HepG2 (cell line): ENCODE measurements around the gene RANGRF. TPM values are rescaled to one million over a fixed set of nuclear protein-coding genes. Genes with fewer than 3 reads are reported as not detected.

ENCODE experiments used
- BRCA1 ChIP-seq: sonication (generic); formaldehyde crosslinking; IDR thresholded peaks from 2 replicates; pipeline ENCODE4 v1.4.0; 2020; ENCODE audit warnings: missing genetic modification reagents
- DNMT1 ChIP-seq: sonication (generic); formaldehyde crosslinking; IDR thresholded peaks from 2 replicates; pipeline ENCODE4 v1.5.1; 2020; ENCODE audit warnings: mild to moderate bottlenecking, missing genetic modification reagents
- GATAD2A ChIP-seq: IDR thresholded peaks from 2 replicates; pipeline ENCODE4 v1.6.1; 2016
- IKZF1 ChIP-seq: fragments of 450-650 bp; IDR thresholded peaks from 2 replicates; pipeline ENCODE4 v1.7.1; 2016
- JUN ChIP-seq: sonication (generic); formaldehyde crosslinking; IDR thresholded peaks from 2 replicates; pipeline ENCODE4 v1.4.0; 2020; ENCODE audit warnings: mild to moderate bottlenecking, missing genetic modification reagents
- MBD4 ChIP-seq: IDR thresholded peaks from 2 replicates; pipeline ENCODE4 v1.6.1; 2012; ENCODE audit warnings: low read length, inconsistent platforms, borderline replicate concordance
- NR2F1 ChIP-seq, 2 experiments: fragments of 450-650 bp in 1 of 2; formaldehyde crosslinking in 1 of 2; IDR thresholded peaks; 2 replicates each; pipeline versions ENCODE4 v1.5.0 to v1.6.1; 2016 to 2020; ENCODE audit warnings: mild to moderate bottlenecking in 1 of 2, missing compliant biosample characterization in 1 of 2, missing genetic modification reagents in 1 of 2, moderate library complexity in 1 of 2
- TRIM24 ChIP-seq: sonication (generic); formaldehyde crosslinking; IDR thresholded peaks from 2 replicates; pipeline ENCODE4 v1.8.0; 2022; ENCODE audit warnings: mild to moderate bottlenecking, missing genetic modification reagents
- polyA plus RNA-seq, 8 experiments: library from polyadenylated mRNA; depleted of rRNA in 3 of 8; stranded (reverse) in 7 of 8; unstranded in 1 of 8; fragments of >200 nt; fragmentation: Illumina TruSeq in 4 of 8; extraction: Trizol in 4 of 8; gene quantifications; 2 replicates each; pipeline versions ENCODE4 v1.2.1 to v1.2.3, GENCODE V29; 2011 to 2016; ENCODE audit warnings: low read depth in 4 of 8, missing spikeins in 1 of 8, mixed read lengths in 1 of 8; ENCODE audit not compliant: insufficient read depth in 1 of 8
- total RNA-seq, 5 experiments: library from RNA; depleted of rRNA; stranded (reverse); fragments of >200 nt; fragmentation: Illumina TruSeq; extraction: Trizol; gene quantifications; 2 replicates each; pipeline ENCODE4 v1.2.3, GENCODE V29; 2016; ENCODE audit warnings: low read depth in 1 of 5
- TF ChIP-seq, protein P1 (sequence below): sonication (generic); formaldehyde crosslinking; IDR thresholded peaks from 2 replicates; pipeline ENCODE4 v1.9.0; 2021; ENCODE audit warnings: mild to moderate bottlenecking, missing genetic modification reagents
- TF ChIP-seq, protein P2 (sequence below): sonication (generic); formaldehyde crosslinking; IDR thresholded peaks from 2 replicates; pipeline ENCODE4 v1.5.0; 2020; ENCODE audit warnings: missing genetic modification reagents
- TF ChIP-seq, protein P3 (sequence below): sonication (generic); formaldehyde crosslinking; IDR thresholded peaks from 2 replicates; pipeline ENCODE4 v1.5.0; 2020; ENCODE audit warnings: mild to moderate bottlenecking, missing genetic modification reagents
- TF ChIP-seq, protein P4 (sequence below): sonication (generic); formaldehyde crosslinking; IDR thresholded peaks from 2 replicates; pipeline ENCODE4 v1.9.0; 2021; ENCODE audit warnings: missing genetic modification reagents, mild to moderate bottlenecking, borderline replicate concordance
- TF ChIP-seq, protein P5 (sequence below): sonication (generic); formaldehyde crosslinking; IDR thresholded peaks from 2 replicates; pipeline ENCODE4 v1.4.0; 2020; ENCODE audit warnings: missing genetic modification reagents
- TF ChIP-seq, protein P6 (sequence below): sonication (generic); formaldehyde crosslinking; IDR thresholded peaks from 2 replicates; pipeline ENCODE4 v1.5.0; 2020; ENCODE audit warnings: missing genetic modification reagents
- TF ChIP-seq, protein P7 (sequence below): sonication (generic); formaldehyde crosslinking; conservative IDR thresholded peaks from 2 replicates; pipeline ENCODE4 v1.8.0; 2022; ENCODE audit warnings: missing genetic modification reagents

Gene RANGRF
- total and polyA plus RNA-seq, 2 of the 13 experiments (the other 11 are each of a cell fraction or from before 2014, with no cell fraction given), result 18.6 to 40.7 TPM

DNA sequence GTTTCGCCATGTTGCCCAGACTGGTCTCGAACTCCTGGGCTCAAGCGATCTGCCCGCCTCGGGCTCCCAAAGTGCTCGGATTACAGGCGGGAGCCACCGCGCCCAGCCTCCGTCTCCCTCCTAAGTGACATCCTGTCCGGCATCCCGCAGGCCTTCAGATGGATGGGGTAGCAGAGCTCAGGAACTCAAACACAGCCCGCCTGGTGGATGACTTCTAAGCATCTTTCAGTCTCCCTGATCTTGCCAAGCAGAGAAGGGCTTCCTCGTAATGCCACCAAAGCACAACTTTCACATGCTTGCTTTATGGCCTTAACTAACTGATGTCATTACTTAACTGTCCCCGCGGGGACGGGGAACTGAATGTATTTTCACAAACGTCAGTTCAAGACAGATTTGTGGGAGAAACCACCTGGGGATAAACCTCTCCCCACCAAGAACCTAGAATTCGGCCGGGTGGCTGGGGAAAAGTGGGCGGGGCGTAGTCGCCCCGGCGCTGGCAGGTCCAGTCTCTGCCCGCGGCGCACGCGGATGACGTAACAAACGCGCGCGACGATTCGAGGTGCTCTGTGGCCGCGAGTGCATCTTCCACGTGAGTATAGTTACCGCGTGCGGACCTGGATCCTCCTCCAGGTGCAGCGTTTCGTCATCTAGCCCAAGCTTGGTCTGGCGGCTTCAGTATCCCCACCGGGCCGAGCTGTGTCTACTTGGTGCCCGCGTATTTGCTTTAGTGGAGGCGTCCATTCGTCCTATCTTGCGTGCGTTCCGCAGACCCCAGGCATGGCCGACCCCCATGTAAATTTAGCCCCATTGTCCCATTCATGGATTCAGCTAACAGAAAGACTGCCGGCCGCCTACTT is 39.5 kb upstream of the RANGRF start, which contains the start of gene PFAS (continued):
- TF ChIP-seq, protein P1, sequence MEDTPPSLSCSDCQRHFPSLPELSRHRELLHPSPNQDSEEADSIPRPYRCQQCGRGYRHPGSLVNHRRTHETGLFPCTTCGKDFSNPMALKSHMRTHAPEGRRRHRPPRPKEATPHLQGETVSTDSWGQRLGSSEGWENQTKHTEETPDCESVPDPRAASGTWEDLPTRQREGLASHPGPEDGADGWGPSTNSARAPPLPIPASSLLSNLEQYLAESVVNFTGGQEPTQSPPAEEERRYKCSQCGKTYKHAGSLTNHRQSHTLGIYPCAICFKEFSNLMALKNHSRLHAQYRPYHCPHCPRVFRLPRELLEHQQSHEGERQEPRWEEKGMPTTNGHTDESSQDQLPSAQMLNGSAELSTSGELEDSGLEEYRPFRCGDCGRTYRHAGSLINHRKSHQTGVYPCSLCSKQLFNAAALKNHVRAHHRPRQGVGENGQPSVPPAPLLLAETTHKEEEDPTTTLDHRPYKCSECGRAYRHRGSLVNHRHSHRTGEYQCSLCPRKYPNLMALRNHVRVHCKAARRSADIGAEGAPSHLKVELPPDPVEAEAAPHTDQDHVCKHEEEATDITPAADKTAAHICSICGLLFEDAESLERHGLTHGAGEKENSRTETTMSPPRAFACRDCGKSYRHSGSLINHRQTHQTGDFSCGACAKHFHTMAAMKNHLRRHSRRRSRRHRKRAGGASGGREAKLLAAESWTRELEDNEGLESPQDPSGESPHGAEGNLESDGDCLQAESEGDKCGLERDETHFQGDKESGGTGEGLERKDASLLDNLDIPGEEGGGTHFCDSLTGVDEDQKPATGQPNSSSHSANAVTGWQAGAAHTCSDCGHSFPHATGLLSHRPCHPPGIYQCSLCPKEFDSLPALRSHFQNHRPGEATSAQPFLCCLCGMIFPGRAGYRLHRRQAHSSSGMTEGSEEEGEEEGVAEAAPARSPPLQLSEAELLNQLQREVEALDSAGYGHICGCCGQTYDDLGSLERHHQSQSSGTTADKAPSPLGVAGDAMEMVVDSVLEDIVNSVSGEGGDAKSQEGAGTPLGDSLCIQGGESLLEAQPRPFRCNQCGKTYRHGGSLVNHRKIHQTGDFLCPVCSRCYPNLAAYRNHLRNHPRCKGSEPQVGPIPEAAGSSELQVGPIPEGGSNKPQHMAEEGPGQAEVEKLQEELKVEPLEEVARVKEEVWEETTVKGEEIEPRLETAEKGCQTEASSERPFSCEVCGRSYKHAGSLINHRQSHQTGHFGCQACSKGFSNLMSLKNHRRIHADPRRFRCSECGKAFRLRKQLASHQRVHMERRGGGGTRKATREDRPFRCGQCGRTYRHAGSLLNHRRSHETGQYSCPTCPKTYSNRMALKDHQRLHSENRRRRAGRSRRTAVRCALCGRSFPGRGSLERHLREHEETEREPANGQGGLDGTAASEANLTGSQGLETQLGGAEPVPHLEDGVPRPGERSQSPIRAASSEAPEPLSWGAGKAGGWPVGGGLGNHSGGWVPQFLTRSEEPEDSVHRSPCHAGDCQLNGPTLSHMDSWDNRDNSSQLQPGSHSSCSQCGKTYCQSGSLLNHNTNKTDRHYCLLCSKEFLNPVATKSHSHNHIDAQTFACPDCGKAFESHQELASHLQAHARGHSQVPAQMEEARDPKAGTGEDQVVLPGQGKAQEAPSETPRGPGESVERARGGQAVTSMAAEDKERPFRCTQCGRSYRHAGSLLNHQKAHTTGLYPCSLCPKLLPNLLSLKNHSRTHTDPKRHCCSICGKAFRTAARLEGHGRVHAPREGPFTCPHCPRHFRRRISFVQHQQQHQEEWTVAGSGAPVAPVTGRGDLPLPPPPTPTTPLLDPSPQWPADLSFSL (CRISPR knock-in tag), result no peak
- TF ChIP-seq NR2F1 (CRISPR knock-in tag; IDR thresholded peaks at IDR 0.05) (no peak), GATAD2A (CRISPR knock-in tag) (peak; percentile 54; the same call in 1 of the 2 replicates), MBD4 (no peak), BRCA1 (peak; percentile 55; the same call in 1 of the 2 replicates), DNMT1 (CRISPR knock-in tag) (no peak), TRIM24 (CRISPR knock-in tag) (no peak), JUN (CRISPR knock-in tag) (no peak), IKZF1 (no peak)
- TF ChIP-seq, protein P2, sequence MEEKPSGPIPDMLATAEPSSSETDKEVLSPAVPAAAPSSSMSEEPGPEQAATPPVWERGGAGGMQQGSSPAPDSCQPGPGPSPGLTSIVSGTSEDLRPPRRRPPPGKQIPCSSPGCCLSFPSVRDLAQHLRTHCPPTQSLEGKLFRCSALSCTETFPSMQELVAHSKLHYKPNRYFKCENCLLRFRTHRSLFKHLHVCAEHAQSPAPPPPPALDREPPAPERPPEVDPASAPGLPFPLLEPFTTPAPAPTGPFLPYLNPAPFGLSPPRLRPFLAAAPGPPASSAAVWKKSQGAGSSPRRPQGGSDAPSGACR (CRISPR knock-in tag), result no peak
- TF ChIP-seq, protein P3, sequence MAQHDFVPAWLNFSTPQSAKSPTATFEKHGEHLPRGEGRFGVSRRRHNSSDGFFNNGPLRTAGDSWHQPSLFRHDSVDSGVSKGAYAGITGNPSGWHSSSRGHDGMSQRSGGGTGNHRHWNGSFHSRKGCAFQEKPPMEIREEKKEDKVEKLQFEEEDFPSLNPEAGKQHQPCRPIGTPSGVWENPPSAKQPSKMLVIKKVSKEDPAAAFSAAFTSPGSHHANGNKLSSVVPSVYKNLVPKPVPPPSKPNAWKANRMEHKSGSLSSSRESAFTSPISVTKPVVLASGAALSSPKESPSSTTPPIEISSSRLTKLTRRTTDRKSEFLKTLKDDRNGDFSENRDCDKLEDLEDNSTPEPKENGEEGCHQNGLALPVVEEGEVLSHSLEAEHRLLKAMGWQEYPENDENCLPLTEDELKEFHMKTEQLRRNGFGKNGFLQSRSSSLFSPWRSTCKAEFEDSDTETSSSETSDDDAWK (CRISPR knock-in tag), result no peak
- TF ChIP-seq, protein P4, sequence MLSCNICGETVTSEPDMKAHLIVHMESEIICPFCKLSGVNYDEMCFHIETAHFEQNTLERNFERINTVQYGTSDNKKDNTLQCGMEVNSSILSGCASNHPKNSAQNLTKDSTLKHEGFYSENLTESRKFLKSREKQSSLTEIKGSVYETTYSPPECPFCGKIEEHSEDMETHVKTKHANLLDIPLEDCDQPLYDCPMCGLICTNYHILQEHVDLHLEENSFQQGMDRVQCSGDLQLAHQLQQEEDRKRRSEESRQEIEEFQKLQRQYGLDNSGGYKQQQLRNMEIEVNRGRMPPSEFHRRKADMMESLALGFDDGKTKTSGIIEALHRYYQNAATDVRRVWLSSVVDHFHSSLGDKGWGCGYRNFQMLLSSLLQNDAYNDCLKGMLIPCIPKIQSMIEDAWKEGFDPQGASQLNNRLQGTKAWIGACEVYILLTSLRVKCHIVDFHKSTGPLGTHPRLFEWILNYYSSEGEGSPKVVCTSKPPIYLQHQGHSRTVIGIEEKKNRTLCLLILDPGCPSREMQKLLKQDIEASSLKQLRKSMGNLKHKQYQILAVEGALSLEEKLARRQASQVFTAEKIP (CRISPR knock-in tag), result no peak
- TF ChIP-seq, protein P5, sequence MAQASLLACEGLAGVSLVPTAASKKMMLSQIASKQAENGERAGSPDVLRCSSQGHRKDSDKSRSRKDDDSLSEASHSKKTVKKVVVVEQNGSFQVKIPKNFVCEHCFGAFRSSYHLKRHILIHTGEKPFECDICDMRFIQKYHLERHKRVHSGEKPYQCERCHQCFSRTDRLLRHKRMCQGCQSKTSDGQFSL (CRISPR knock-in tag), result no peak
- TF ChIP-seq, protein P6, sequence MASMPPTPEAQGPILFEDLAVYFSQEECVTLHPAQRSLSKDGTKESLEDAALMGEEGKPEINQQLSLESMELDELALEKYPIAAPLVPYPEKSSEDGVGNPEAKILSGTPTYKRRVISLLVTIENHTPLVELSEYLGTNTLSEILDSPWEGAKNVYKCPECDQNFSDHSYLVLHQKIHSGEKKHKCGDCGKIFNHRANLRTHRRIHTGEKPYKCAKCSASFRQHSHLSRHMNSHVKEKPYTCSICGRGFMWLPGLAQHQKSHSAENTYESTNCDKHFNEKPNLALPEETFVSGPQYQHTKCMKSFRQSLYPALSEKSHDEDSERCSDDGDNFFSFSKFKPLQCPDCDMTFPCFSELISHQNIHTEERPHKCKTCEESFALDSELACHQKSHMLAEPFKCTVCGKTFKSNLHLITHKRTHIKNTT (CRISPR knock-in tag), result no peak
- TF ChIP-seq, protein P7, sequence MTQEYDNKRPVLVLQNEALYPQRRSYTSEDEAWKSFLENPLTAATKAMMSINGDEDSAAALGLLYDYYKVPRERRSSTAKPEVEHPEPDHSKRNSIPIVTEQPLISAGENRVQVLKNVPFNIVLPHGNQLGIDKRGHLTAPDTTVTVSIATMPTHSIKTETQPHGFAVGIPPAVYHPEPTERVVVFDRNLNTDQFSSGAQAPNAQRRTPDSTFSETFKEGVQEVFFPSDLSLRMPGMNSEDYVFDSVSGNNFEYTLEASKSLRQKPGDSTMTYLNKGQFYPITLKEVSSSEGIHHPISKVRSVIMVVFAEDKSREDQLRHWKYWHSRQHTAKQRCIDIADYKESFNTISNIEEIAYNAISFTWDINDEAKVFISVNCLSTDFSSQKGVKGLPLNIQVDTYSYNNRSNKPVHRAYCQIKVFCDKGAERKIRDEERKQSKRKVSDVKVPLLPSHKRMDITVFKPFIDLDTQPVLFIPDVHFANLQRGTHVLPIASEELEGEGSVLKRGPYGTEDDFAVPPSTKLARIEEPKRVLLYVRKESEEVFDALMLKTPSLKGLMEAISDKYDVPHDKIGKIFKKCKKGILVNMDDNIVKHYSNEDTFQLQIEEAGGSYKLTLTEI (CRISPR knock-in tag), result no peak
